Left lobe of liver (tissue), 2 donors: ENCODE data around the gene PLPP1. TPM values are rescaled to one million over a fixed set of nuclear protein-coding genes. Genes with fewer than 3 reads are reported as not detected.

Experiments
- ATAC-seq: fragments of 200-7000 bp; cut with Tn5 transposase; one replicate; pipeline ENCODE4 v1.9.1; 2020; ENCODE audit warnings: mild to moderate bottlenecking, moderate library complexity
- DNase-seq: peaks from one replicate; pipeline ENCODE4 v3.0.0-alpha.2; 2020; ENCODE audit warnings: low spot score
- total RNA-seq: library from RNA; stranded (reverse); gene quantifications from one replicate; pipeline ENCODE4 v1.2.1, GENCODE V29; 2021
- donor health status: DM: no; HTN: no; CAD: no; lungs with moderate emphysema.
- donor health status: DM: no; HTN: yes; CAD: no.

Gene PLPP1
- total RNA-seq, 1 donor from 2014 or later: 24.5 TPM

- ATAC-seq (no peak), DNase-seq (no peak)
These were observed 121.1 kb downstream of the PLPP1 start for GRCh38 chr5:55413644-55414043.

DNA sequence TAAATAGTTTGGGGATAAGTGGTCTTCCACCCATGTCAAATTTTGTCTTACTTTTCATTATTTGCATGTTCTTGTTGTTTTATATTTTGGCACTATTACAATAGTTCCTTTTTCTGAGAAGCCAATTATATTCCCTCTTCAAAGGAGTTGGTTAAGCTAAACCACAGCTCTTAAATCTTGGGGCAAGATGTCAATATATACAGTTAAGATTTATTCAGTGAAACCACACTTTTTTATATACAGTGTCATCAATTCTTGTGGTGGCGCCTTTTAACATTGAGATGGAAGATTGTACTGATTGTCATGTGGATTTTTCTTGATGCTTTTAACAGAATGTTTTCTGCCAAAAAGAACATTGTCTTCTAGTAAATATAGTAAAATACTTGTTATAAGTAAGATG lies 122.9 kb downstream of the PLPP1 start:
- DNase-seq: no peak
- no peak for ATAC-seq

GRCh38 chr5:55410845-55411244 lies 123.9 kb downstream of the PLPP1 start:
- ATAC-seq (no peak), DNase-seq (no peak)

DNA sequence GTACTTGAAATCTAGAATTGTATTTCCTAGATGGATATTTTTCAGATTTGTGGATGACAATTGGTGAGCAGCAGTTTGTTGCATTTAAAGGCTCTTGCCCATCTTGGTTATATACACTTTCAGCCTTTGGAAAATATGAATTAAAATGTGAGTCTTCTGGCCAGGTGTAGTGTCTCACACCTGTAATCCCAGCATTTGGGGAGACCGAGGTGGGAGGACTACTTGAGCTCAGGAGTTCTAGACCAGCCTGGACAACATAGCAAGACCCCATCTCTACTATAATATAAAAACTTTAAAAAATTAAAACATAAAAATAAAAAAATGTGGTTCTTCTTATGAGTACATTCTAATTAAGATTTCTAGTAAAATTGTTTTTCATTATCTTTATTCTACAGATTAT lies 125.0 kb downstream of the PLPP1 start:
- ATAC-seq: no peak
- DNase-seq: no peak

GRCh38 chr5:55407984-55408383 lies 126.8 kb downstream of the PLPP1 start:
- no peak for DNase-seq
- no peak for ATAC-seq

- ATAC-seq: peak; percentile 94
- no peak for DNase-seq
These were observed 127.6 kb downstream of the PLPP1 start for GRCh38 chr5:55407059-55407684.

GRCh38 chr5:55406292-55406691 lies 128.5 kb downstream of the PLPP1 start:
- DNase-seq (no peak), ATAC-seq (no peak)

DNA sequence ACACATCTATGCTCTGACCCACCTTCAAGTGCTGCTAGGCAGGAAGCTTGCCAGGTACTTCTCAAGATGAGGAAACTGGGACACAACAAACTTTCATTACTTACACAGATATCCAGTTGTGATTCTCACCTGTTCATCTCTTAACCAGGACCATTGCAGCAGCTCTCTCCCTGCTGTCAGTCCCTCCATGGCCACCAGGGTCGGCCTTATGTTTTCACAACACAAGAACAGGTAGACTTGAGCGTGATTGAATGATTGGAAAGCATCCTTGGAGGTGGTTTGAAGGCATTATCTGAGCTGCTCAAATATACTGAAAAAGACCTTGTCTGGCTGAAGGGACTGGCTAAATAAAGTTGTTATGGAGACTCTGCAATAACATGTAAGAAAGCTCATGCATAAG lies 132.6 kb downstream of the PLPP1 start:
- DNase-seq: no peak
- no peak for ATAC-seq

DNA sequence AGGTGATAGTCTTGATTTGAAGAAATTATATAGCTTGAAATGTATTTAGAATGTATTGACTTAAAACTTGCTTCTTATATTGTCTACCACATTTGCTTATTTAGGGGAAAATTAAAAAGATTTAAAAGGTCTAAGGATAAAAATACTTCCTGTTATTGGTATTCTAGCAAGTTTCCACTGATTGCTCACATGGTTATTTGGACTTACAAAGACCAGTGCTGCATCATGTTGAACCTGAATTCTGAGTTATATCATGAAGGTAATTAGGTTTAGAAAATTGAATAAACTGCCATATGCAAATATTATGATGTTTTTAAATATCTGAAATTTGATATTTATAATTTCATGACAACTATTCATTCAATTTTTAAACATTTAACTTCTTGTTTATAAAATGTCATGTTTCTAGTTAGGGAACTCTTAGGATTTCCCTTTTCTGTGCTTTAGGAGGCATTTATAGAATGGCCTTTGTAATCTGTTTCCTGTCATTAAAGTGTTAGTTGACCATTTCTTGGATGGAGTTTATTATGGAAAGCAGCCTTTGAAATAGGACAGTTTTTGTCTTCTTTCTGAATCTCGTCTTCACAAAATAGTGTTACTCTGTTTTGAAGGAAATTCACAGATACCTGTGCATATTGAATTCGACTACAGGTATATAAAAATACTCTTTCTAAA lies 141.1 kb downstream of the PLPP1 start:
- no peak for ATAC-seq
- no peak for DNase-seq

- DNase-seq: no peak
- ATAC-seq: no peak
These were observed 142.1 kb downstream of the PLPP1 start for GRCh38 chr5:55392669-55393068.

- peak; percentile 60 for ATAC-seq
- no peak for DNase-seq
These were observed 143.1 kb downstream of the PLPP1 start for GRCh38 chr5:55391707-55392106.

- ATAC-seq (no peak), DNase-seq (no peak)
These were observed 146.9 kb downstream of the PLPP1 start for GRCh38 chr5:55387865-55388264.

DNA sequence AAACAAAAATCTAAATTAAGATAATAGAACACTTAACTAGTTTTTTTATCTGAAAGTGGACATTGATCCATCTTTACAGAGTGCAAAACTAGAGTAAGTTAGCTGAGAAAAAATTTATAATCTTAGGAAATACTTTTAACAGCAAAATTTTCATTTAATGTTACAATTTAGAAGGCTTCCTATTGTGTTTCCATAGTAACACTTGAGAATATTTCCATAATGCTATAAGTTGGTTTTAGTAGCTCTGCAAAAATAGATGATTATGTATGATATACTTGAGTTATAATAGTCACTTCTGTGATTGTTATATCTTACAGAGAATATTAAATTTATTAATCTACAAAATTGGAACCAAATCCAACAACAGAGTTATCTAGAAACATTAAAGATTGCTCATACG lies 148.4 kb downstream of the PLPP1 start:
- no peak for ATAC-seq
- no peak for DNase-seq

DNA sequence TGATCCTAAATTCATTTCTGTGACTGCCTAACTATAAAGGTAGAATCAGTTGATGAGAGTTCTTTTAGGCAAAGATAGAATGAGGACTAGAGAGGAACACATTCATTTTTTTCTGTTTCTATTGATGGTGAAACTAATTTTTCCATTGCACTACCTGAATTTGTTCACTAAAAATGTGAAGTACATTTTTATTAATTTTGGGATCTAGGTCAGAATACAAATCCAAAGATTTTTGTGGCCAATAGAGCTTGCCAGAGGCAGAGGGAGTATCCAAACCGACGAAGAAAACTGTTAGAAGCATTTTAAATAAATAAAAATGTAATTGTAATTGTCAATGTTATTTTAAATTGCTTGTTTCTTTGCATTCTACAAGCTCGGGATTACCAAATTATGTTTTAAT lies 148.9 kb downstream of the PLPP1 start:
- no peak for ATAC-seq
- no peak for DNase-seq

GRCh38 chr5:55385227-55385626 lies 149.5 kb downstream of the PLPP1 start:
- peak; percentile 12 for ATAC-seq

GRCh38 chr5:55384072-55384471 lies 150.7 kb downstream of the PLPP1 start:
- peak; percentile 78 for ATAC-seq
- DNase-seq: no peak

More at GRCh38 chr5:55385227-55385626, 149.5 kb downstream of the PLPP1 start:
- no peak for DNase-seq

DNA sequence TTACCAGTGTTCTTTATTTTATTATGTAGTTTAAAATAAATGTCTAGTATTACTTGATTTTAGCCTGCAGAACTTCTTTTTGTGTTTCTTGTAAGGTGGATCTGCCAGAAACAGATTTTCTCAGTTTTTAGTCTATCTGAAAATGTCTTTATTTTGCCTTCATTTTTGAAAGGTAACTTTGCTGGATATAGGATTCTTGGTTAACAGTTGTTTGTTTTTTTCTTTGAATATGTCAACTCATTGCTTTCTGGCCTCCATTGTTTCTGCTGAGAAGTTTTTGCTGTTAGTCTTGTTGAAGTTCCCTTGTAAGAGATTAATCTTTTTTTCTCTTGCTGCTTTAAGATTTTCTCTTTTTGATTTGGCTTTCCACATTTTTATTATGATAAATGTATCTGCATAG lies 151.5 kb downstream of the PLPP1 start:
- no peak for ATAC-seq
- DNase-seq: no peak

DNA sequence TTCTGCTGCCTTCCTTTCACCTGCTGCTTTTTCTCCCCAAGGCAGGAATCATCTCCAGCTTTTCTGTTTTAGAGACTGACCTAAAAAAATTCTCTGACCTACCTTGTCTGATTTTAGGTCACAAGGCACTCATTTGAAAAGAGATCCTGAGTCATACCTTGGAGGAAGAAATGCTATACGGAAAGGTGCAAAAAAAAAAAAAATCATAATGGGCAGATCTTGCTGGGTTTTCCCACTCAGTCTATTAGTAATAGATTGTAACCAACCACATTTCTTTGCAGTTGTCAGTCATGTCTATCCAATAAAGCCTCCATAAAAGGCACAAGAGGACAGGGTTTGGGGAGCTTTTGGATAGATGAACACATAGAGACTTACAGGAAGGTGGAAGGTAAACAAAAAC lies 157.0 kb downstream of the PLPP1 start:
- no peak for ATAC-seq
- no peak for DNase-seq

Other genes starting within 250 kb of the PLPP1 start
- gene DHX29, start 227.3 kb downstream of the PLPP1 start, total RNA-seq: 11.0 TPM
- gene MTREX, start 227.0 kb downstream of the PLPP1 start, total RNA-seq: 21.1 TPM
- 13.5 TPM for gene SLC38A9, start 177.4 kb upstream of the PLPP1 start, total RNA-seq
- not detected for gene DDX4, start 203.1 kb upstream of the PLPP1 start, total RNA-seq